ENCODE data around the gene ZEB2.

ZEB2 gene

DNA sequence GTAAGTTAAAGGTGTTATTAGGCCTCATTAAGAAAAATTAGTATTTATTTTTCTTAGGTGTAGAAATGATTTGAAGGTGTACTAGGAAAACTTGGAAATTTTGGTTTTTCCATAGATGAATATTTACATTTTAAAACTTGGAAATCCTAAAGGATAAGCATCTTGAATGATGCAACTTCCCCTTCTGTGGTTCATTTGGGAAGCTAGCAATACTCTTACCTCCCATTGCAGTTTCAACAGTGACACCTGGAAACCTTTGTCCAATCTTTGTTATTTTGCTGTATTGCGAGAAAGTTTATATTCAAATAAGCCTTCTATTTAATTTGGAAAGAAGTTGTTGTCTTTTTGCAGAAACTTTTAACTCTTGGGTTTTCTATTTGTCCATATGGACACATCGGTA, 68.5 kb downstream of the ZEB2 start:
- no peak for DNase-seq (ENCODE audit: low read depth in 3 of 3)

DNA sequence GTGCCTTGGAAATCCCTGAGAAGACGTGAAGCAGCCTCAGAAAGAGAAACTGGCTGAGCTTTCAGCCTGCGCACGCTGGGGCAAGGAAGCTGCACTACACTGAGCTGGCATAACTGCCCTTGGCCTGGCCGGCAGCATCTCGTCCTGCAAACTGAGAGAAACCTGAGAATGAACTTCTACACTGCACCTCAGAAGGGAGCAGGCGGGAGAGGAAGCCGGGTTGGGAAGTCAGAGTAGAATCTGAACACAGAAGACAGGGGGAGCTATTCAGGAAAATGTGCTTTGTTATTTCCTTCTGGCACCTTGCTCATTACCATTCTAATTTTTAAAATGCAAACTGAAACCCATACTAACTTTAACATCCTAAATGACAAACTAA, 70.9 kb downstream of the ZEB2 start:
- DNase-seq (ENCODE audit: low read depth in 3 of 3), result no peak

DNA sequence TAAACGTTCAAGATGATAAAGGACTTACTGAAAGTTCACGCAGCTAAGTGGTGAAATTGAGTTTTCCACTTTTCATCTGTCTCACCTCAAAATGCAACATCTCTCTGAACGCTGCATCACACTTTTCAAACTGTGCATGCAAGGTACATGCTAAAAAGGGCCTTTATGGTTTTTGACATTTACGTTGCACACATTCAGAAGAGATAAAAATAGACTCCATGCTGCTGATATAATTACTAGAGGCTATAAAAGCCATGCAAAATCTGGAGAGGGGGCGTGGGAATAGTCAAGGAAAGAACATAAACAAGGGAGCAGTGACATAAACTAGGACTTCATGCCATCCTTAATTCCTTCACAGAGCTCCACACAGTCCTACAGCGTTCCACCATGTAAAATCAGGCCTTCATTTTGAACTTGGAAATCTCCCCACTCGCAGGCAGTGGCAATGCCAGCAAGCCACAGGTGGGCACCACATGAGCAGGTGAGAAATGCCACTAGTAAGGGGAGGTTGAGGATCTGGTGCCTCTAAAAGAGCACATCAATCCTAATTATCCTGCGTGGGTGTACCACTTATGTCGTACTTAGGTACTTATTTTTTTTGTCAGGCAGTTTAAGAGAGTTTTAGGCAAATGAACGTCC, 71.4 kb downstream of the ZEB2 start:
- DNase-seq (ENCODE audit: low read depth in 3 of 3), result no peak

DNA sequence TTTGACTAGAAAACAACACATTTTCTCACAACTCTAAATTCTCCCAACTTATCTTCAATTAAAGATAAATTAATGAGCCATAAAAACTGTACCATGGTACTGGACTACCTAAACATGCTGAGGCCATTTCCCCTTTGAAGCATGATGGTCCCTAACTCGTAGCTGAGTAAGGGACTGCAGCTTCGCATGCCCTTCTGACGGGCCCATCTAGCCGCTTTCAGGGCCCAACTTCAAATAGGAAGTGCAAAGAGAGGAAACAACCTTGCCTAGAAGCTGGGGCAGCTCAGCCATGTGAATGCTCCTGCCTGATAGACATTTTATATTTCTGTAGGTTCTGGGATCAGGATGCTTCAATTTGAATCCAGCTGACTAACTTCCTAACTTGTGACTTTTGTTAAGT, 72.4 kb downstream of the ZEB2 start:
- no peak for DNase-seq (ENCODE audit: low read depth in 3 of 3)

GRCh38 chr2:144446136-144446535, 73.8 kb downstream of the ZEB2 start:
- no peak for DNase-seq (ENCODE audit: low read depth in 3 of 3)

- DNase-seq (ENCODE audit: low read depth in 3 of 3), result no peak
Measured at GRCh38 chr2:144445196-144445595, 74.7 kb downstream of the ZEB2 start.

GRCh38 chr2:144443837-144444817, 75.8 kb downstream of the ZEB2 start:
- no peak for DNase-seq (ENCODE audit: low read depth in 3 of 3)

DNA sequence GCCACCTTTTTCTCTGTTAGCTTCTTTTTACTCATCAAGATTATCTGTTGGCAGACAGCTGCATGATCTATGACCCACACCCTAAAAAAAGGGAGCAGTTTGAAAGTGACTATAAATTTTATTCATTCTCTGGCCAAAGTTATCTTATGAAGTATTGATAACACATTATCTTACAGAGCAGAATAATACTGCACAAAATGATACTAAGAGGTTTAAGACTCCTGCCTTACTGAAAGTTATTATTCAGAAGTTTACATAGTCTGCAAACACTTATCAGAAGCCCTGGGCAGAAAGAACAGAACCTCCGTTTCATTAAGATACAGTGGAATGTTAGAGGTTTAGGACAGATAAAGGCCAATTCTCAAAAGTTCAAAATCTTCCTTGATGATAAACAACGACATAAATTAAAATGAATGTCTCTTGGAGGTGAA, 78.2 kb downstream of the ZEB2 start:
- no peak for DNase-seq (ENCODE audit: low read depth in 3 of 3)

GRCh38 chr2:144439993-144440392, 79.9 kb downstream of the ZEB2 start:
- no peak for DNase-seq (ENCODE audit: low read depth in 3 of 3)

DNA sequence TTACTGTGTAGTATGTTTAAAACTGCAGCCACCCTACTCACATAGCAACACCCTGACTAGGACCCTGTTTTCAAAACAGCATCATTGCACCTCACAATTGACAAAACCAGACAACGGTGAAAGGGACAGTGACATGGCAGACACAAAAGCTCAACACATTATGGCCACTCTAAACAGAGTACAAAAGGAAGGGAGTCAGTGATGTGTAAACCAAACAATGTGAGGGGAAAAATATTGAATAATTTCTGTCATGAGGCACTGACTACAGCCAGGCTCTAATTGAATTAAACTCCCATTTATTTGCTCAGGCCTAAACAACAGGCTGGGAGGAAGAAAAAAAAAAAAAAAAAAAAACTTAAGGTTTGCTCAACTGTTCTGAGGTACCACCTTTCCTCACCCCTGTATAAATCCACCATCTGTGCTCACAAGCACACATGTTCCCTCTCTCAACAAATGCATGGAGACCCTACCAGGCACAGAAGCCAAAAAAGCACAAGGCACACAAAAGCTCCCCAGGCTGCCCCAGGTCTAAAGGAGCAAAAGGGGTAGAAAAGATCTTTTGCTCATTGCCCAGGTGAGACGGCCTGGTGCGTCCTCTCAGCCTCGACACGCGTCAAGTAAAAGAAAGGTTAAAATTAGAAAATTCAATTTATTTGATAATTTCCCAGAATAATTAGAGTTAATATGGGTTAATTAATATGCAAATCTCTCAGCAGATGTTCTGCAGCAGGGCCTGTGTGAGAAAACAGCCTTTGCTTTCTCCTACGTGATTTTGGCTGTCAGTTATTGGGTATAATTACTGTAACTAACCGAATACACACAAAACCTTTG, 80.9 kb downstream of the ZEB2 start:
- no peak for DNase-seq (ENCODE audit: low read depth in 3 of 3)

- no peak for DNase-seq (ENCODE audit: low read depth in 3 of 3)
Measured at GRCh38 chr2:144437636-144438035, 82.3 kb downstream of the ZEB2 start.

- no peak for DNase-seq (ENCODE audit: low read depth in 3 of 3)
Measured at GRCh38 chr2:144434425-144435222, 85.3 kb downstream of the ZEB2 start.

- no peak for DNase-seq (ENCODE audit: low read depth in 3 of 3)
Measured at GRCh38 chr2:144432921-144433320, 87.0 kb downstream of the ZEB2 start.

DNA sequence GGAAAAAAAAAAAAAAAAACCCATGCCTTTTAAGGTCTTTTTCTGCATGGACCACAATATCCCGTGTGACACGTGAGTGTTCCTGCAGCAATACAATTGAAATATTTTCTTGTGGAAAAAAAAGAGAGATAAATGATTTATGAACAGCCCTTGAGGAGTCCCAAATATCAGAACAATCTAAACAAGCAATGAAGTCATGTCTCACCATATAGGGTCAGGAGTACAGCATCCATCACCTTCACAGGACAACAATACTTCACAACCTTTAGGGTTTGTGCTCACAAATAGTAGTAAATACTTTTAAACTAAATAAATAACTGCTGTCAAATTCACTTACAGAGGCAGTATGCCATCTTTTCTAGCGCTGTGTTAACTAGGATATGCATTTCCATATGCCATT, 87.9 kb downstream of the ZEB2 start:
- DNase-seq (ENCODE audit: low read depth in 3 of 3), result no peak

GRCh38 chr2:144431392-144431783, 88.5 kb downstream of the ZEB2 start:
- DNase-seq (ENCODE audit: low read depth in 3 of 3), result no peak

DNA sequence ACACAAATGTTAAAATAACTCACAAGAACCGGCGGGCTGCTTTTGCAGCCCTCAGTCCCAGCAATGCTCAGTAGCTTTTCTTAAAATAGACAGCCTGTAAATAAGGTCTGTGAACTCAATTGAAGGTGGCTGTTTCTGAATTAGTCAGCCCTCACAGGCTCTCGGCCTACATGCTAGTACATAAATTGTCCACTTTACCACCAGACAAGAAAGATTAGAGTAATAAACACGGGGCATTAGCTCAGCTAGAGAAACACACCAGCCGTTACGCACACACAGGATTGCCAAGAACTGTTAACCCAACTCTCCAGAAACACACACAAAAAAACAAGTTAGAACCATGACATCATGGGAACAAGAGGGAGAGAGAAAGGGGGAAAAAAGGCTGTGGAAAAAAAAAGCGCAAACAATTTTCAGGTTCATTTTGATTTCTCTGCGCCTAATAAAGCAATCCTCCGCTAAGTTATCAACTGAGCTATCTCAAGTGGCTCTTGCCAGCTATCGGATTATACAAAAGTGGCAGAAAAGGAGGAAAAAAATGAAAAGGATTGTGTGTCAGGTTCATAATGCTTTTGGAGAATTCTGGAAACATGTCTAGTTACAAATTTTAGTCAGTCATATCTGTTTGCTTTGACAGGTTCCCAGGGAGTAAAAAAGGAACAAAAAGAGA, 89.1 kb downstream of the ZEB2 start:
- no peak for DNase-seq (ENCODE audit: low read depth in 3 of 3)

GRCh38 chr2:144429396-144430112, 90.4 kb downstream of the ZEB2 start:
- DNase-seq (ENCODE audit: low read depth in 3 of 3), result no peak

DNA sequence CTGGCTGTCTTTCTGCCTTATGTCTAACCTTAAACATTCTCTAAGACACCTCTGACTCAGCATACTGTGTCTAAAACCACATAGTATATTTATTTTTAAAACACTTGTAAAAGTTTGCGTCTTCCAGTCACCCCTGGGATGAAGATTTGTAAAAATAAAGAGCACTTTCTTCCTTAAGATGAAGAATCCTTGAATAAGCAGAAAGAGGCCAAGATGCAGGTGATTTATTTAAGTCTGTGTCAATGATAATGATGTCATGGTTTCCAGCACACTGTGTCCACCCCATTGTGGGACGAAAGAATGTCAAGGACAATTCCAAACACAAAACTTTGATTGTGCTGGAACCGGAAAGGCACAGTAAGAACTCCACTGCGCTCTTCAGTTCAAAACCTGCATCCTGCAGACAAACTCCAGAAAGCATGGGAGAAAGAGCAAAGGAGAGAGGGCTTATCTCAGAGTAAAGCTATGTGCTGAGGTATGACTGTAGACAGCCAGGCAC, 92.9 kb downstream of the ZEB2 start:
- DNase-seq (ENCODE audit: low read depth in 3 of 3), result no peak

- DNase-seq (ENCODE audit: low read depth in 3 of 3), result no peak
Measured at GRCh38 chr2:144426355-144426754, 93.6 kb downstream of the ZEB2 start.
